Activated T-cell treated with anti-CD3 and anti-CD28 coated beads, Interleukin-2, amount 50 U/mL, for 1 hour (primary cell): ENCODE data around the gene C2CD5.
"Not testable (repeated sequence)": the region's sequence is repeated elsewhere in the genome, so short reads cannot be mapped to it uniquely, and the experiment has no call there.

Source experiments
- DNase-seq: peaks from one replicate; pipeline ENCODE4 v3.0.0-alpha.2; 2020

Gene C2CD5

DNA sequence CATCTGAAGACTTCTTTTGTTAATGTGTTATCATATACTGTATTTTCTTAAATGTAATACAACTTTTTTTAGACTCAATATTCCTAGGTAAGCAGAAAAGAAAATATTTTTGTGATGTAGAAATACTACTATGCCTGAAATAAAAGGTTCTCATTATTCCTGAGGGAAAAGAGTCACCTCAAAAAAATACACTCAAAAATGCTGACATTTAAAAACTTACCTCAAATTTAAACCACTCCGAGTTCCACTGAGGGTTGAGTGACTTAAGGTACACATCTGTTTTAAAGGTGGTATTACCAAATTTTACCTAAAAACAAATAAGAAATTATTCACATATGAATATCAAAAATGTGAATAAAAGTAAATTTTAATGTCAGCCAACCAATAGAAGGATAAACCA lies 9.3 kb downstream of the C2CD5 start:
- DNase-seq, result no peak

DNA sequence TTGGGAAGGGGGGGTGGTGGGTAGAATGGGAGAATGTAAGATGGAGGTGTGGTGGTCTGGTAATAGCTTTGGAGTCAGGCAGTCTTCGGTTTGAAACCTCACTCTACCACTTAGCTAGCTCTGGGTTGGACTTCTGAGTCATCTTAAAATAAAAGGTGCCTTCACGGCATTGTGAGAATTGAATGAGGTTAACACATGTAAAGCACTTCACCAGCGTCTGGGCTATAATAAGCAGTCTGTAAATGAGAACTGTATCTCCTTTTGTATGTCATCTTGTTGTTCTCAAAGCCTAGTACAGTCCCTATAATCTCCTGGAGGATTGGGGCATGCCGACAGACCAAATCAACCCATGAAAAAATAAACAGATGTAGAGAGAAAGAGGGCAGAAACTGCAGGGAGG lies 11.2 kb downstream of the C2CD5 start:
- DNase-seq, result no peak

DNA sequence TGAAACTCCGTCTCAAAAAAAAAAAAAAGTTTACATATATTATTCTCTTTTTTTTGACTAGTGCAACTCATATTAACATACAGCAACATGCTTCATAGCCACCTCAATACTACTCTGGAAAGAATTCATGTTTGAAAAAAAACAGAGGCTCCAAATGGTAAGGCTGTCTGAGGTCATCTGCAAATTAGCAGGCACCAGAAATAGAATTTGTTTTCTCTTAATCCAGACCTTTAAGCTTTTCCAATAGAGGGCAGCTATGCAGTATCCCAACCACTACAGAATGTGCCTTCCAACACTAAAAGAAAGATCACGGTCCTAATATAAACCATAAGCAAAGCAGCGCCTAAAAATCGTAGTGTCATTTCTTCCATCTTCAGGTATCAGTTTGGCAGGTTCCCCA lies 12.0 kb downstream of the C2CD5 start:
- DNase-seq, result no peak

DNA sequence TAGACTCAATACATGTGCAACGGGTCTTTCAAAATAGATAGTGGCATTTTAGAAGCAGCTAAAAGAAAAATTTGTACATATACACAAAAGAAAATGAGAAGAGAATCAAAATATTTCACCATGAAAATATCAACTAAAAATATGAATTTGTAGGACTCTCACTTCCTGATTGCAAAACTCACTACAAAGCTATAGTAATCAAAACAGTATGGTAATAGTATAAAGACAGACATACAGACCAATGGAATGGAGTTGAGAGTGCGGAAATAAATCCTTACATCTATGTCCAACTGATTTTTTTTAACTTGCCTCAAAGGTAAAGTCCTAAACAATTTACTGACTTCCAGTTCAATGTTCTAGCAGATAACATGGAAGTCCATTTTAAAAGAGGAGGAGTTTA lies 13.1 kb downstream of the C2CD5 start:
- DNase-seq, result no peak

DNA sequence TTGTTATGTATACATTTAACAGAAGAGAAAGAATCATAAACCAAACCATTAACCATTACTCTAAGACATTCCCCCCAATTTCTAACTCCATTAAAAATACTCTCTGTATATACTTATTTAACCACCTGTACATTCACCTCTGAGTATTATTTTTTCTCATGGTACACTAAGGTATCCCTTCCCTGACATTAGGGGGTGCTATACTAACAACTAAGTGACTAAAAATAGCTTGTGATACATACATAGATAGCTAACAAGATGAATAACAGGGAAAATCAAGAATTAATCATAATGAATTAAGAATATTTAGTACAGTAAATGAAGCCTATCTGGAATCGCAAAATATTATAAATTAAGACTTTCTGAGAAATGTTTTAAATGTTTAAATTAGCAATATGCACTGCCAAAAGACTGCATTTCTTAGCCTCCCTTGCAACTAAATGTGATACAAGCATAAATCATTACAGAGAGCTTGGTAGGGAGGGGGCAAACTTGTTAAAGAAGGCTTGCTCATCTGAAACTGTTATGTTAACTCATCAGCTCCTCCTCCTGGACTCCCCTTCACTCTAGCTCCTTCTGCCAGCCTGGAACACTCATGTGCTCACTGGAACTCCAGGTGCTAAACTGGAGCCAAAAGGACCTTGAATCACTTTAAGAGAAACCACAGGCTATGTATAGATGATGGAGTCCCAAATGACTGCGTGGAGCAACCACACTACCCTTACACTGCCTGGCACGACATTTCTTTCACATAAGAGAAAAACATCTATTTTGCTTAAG lies 14.9 kb downstream of the C2CD5 start:
- no peak for DNase-seq

DNA sequence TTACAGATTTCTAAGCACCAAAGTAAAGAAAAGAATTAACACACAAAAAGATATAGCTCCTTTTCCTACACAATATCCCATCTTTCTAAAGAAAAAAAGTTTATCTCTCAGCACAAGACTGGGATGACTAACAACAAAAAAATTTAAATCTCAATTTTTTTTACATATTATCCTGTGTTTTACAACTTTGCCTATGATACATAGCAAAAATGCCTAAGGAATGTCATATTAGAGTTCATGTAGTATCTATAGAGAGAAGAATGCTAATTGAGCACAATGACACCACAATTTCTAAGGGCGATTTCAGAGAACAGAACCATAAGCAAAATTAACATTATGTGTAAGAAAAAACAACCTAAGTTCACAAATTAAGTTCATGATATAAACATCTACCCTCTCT lies 16.3 kb downstream of the C2CD5 start:
- DNase-seq, result no peak

DNA sequence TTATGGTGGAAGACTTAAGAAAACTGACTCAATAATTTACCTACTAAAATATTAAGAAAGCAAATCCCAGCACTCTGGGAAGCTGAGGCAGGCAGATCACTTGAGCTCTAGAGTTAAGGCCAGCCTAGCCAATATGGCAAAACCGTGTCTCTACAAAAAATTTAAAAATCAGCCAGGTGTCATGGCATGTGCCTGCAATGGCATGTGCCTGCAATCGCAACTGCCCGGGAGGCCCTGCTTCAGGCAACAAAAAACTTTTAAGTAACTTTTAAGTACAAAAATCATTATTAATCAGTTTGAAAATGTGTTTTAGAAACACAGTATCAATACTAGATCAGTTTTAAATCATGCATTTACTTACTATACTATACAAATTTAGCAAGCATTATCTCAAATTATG lies 17.5 kb downstream of the C2CD5 start:
- no peak for DNase-seq

DNA sequence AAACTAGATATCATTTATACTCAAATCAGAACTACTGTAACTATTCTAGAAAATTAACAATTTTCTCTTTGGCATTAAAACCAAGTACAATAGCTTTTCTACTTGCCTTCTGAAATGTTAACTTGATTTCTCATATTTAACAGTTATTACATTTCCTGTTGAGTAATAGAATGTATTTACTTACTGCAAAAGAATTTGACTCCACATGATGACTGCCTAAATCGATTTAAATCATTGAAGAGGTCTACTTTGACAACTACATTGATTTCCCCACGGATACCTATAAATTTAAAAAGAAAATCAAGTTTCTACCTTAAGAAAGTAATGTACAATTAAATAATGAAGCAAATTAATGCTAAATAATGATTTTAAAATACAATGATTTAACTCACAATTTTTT lies 18.9 kb downstream of the C2CD5 start:
- DNase-seq, result no peak

DNA sequence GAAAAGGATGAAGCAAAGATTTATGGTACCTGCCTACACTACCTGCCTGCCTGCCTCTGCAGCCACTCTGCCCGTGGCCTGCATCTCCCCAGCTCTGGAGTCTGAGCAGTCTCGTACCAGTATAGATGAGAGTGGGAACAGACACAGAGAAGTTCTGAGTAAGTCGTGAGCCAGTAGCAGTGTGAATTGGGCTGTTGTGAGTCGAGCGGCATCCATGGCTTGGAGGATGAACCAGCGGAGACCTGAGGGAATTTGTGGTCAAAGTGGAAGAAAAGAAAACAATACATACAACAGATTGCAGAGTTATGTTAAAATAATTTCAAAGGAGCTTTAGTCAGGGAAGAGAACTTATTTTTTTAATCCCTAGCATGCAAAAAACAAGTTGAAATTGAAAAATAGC lies 25.3 kb downstream of the C2CD5 start:
- no peak for DNase-seq

DNA sequence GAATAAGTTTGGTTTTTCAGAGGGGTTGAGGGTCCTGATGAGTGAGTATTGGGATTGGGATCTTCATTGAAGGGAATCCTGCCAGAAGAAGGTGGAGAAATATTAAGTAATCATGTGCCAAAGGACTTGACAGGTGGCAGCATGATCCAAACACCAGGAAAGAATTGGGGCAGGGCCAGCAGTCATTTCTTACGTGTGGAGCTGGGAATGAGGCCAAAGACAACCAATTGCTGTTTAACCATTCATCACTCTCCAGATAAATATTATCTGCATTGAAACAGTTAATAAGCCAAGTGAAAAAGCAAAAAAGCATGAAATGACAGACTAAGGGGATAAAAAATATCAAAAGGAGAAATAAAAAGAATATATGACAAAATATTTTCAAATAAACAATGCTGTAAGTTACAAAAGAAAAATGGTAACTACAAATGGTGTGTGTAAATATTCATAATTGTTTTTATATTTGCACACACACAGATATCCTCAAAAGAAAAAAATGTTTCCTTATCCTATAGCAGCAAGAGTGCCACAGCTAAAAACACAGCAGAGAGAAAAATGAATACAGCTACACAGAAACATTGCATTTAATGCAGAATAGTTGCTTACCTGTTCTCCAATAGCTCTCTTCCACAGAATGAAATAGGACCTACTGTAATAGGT lies 26.2 kb downstream of the C2CD5 start:
- DNase-seq, result no peak

DNA sequence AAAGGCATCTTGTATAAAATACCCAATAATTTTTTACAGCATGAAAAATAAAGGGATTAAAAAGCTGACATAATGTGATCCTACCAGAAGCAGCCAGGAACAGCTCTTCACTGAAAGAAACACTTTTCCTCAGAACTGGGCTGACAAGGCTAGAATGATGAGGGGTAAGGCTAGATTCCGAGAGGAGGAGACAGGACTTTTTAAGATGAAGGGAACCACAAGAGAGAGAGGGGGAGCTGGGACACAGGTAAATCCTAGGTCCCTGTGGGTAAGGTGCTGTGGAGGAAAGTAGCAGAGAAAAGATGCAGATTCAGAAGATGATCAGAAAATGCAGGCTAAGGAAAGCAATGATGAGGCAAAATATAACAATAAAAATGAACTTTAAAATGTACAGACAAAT lies 29.5 kb downstream of the C2CD5 start:
- no peak for DNase-seq

DNA sequence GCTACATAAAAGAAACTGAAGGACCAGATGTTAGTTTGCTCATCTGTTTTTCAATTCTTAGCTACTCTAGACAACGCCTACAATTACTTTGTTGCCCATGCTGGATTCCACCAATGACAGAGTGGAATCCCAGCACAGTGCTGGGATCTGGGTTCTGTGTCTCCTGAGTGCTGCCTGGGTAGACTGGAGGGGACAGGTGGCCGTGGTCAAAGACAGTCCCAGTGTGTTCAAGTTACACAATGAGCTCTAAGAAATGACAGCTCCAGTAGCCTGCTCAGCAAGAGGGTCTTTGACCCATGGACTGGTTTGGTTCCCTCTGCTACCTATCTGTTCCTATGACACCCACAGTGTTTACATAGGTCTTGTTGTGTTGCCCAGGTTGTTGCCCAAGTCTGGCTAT lies 38.5 kb downstream of the C2CD5 start:
- no peak for DNase-seq

DNA sequence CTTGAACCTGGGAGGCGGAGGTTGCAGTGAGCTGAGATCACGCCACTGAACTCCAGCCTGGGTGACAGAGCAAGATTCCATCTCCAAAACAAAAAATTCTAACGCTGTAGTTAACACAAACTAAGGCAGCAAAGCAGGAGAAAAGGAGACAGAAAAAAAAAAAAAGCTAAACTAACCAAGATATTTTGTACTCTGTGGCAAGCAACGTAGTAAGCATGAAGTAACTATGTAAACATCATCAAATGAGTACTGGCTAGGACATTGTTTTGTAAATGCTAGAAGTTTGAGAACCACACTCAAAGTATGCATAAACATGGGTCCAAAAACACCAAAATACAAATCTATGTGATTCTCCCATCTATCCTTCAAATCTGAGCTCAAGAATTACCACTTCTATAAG lies 44.2 kb downstream of the C2CD5 start:
- DNase-seq, result no peak

DNA sequence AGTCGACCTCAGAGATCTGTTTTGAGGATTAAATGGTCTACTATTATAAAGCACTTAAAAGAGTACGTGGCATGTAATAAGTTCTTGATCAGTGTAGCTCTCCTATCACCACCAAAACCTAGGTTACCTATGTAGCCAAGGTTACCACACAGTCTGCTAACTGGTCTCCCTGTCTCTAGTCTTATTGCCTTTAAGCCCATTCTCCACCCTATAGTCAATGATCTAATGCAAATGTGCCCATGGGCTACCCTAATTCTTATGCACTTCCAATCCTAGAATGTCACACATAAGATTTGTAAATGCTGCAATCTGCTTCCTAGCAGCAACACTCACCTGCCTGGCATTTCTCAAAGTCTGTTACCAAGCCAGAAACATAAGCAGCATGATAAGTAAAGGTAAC lies 44.9 kb downstream of the C2CD5 start:
- no peak for DNase-seq

DNA sequence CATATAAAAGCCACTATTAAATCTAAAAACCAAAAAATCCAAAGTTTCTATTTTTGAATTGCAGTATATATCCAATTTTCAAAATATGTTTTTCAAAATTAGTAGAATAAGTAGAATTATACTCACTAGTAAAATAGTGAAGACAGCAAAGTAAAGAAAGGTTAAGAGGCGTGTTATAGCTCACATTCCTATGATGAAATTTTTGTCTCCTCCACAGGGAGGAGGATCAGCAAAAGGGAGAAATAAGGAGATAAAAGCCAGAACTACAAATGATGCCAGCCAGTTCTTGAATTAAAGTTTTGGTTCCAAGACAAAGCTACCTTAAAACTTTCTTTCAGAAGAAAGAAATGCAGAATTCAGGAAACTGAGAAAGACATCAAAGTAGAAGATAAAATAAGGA lies 50.0 kb downstream of the C2CD5 start:
- no peak for DNase-seq

DNA sequence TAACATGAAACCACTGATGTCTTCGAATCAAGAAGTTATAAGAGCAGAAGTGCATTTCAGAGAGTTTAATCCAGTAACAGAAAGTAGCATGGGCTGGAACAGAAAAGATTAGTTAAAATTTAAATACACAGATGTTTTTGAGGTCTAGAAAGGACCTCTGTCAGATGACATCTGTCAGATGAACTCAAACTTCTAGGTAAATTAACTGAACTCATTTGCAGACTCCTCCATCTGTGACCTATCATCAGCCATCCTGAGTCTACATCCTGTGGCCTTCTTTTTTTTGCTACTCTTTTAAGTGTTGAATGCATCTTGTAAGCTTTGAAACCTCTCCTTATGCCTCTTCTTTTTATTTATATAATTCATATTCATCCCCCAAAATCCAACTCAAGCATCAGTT lies 53.3 kb downstream of the C2CD5 start:
- no peak for DNase-seq

DNA sequence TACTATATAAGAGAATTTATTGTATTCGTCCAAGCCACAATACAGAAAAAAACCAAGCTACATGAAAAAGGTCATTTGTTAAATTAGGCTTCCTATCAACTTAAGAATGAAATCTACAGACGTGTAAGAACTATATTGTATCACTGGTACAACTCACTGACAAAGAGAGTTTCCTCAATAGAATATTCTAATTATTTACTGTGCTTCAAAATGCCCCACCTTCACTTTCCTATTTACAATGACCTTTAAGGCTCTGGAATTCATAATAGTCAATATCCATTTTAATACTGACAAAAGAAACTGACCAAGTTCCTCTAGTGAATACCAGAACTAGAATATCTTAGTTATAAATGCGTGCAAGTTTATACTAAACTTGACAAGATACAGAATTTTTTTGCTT lies 55.9 kb downstream of the C2CD5 start:
- no peak for DNase-seq

DNA sequence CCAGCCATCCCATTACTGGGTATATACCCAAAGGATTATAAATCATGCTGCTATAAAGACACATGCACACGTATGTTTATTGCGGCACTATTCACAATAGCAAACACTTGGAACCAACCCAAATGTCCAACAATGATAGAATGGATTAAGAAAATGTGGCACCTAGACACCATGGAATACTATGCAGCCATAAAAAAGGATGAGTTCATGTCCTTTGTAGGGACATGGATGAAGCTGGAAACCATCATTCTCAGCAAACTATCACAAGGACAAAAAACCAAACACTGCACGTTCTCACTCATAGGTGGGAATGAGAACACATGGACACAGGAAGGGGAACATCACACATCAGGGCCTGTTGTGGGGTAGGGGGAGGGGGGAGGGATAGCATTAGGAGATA lies 56.7 kb downstream of the C2CD5 start:
- not testable (repeated sequence) for DNase-seq

DNA sequence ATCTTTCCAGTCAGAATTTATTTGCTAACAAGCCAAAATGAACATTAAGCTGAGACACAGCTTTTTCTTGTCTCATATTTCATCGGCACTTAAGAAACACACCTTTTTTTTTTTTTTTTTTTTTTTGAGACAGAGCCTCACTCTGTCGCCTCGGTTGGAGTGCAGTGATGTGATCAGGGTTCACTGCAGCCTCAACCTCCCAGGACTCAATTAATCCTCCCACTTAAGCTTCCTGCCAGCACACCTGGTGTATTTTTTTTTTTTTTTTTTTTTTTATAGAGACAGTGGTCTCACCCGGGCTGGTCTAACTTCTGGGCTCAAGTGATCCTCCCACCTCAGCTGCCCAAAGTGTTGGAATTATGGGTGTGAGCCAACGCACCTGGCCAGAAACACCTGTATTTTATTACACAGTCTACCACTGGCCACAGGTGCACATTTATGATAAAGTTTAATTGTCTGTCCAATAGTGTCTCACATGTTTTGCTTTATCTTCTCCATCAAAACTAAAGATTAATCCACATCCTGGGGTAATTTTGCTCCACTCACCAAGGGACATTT lies 62.7 kb downstream of the C2CD5 start:
- DNase-seq, result no peak

DNA sequence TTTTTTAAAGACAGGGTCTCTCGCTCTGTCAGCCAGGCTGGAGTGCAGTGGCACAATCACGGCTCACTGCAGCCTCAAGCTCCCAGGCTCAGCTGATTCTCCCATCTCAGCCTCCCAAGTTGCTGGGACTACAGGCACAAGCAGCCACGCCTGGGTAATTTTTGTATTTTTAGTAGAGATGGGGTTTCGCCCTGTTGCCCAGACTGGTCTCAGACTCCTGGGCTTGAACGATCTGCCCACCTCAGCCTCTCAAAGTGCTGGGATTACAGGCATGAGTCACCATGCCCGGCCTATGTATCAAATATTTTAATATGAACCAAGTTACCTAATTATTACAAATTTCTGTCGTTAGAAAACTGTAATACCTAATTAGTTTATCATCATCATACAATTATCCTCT lies 63.5 kb downstream of the C2CD5 start:
- DNase-seq, result not testable (repeated sequence)

DNA sequence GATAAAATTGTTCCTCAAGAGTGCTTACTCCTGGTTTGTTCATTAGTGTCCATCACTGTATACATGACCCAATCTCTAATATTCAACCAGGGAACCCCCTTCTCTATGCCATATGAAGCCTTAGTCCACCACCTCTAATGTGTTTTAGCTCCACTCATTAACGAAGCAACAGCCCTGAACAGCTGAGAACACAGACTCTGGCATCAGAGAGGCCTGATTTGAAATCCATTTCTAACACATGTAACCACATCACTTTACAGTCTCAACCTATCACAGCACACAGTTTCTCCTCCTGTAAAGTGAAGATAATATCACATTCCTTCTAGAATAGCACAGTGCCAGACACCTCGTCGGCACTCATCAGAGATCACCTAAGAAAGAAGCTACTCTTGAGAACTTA lies 64.3 kb downstream of the C2CD5 start:
- DNase-seq, result no peak

DNA sequence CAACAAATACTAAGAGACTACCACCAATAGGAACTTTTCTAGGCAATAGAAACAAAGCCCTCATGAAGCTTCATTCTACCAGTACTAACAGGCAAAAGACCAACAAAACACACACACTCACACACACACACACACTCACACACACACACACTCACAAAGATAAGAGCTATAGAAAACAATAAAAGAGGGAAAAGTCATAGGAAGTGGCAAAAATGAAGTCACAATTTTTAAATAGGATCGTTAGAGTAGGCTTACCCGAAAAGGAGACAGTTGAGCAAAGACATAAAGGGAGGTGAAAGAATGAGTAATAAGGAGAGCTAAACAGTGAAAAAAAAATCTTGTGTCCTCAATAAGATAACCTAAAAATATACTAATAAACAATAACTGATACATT lies 66.5 kb downstream of the C2CD5 start:
- no peak for DNase-seq

DNA sequence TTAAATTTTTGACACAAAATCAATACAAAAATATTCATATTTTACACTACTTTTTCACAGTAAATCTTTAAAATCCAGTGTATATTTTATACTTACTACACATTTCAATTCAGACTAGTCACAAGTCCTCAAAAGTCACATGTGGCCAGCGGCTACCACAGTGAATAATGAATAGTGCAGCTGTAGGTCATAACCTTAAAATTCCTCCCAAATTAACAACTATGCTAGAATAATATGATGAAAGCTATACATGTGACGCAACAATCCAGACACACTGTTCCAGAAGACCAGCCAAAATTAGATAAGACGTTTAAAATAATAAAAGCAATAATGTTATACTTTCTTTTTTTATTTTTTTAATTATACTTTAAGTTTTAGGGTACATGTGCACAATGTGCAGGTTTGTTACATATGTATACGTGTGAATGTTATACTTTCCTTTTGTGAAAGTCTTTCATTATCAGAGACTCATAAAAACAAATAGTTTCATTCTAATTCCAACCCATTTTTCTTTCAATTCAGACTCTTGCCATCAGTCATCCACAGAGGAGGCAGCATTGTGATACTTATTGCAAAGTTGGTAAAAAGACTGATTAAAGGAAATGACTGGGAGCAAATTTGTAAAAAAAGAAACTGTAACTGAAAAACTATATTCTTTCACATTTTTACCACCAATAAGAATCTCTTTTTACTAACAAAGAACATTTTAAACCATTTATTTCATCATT lies 67.0 kb downstream of the C2CD5 start:
- no peak for DNase-seq

DNA sequence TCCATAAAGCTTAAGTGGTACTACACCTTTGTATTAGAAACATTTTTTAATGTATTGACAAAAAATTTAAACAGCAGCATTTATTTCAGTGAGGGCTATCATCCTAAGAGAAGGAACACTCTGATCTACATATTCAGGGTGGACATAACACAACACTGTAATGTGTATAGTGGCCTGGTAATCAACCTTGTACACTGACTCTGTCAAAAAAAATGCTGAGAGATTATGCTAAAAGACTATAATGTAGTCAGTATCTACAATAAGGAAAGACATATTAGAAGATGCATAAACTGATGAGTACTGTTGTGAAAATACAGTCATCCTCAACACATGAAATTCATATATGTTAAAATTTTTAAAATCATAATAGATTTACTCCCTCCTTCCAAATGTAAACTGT lies 68.2 kb downstream of the C2CD5 start:
- DNase-seq, result no peak
